ENCODE measurements around the gene RANBP17. TPM values are rescaled to one million over a fixed set of nuclear protein-coding genes. Genes with fewer than 3 reads are reported as not detected.
"Not testable (repeated sequence)": the region's sequence is repeated elsewhere in the genome, so short reads cannot be mapped to it uniquely, and the experiment has no call there.

The RANBP17 gene
- total and polyA plus RNA-seq, 3 experiments from 2014 or later = not detected

GRCh38 chr5:170935534-170936218 lies 73.9 kb downstream of the RANBP17 start:
- H3K27ac ChIP-seq (ENCODE audit: low read depth, low read length); H3K4me3 Mint-ChIP-seq; H3K9me3 ChIP-seq (ENCODE audit: low read length); H3K36me3 ChIP-seq (ENCODE audit: insufficient read depth, low read length); CTCF ChIA-PET; H3K27me3 Mint-ChIP-seq; H3K4me3 ChIP-seq (ENCODE audit: low read length); H3K36me3 Mint-ChIP-seq; DNase-seq; H3K27me3 ChIP-seq (ENCODE audit: insufficient read depth, low read length, poor library complexity, severe bottlenecking); H3K4me1 Mint-ChIP-seq; H3K4me1 ChIP-seq (ENCODE audit: insufficient read depth, low read length); POLR2A ChIA-PET; H3K27ac Mint-ChIP-seq: not testable (repeated sequence)
- H3K9me3 Mint-ChIP-seq = peaks cover 0 to 15% (median 2%) of the 10 kb centered on the region in 5 donors

GRCh38 chr5:170937072-170937471 lies 75.3 kb downstream of the RANBP17 start:
- Mint-ChIP-seq H3K27ac (no peak overlapping the region), H3K9me3 (peaks cover 0 to 15% (median 2%) of the 10 kb centered on the region in 5 donors)
- CTCF ChIA-PET = no interaction called here

GRCh38 chr5:170937914-170938313 lies 76.1 kb downstream of the RANBP17 start:
- Histone ChIP-seq H3K27me3 (ENCODE audit: insufficient read depth, low read length, poor library complexity, severe bottlenecking) (no peaks in the 10 kb centered on the region), H3K4me3 (ENCODE audit: low read length) (no peak overlapping the region), H3K9me3 (ENCODE audit: low read length) (no peaks in the 10 kb centered on the region), H3K27ac (ENCODE audit: low read depth, low read length) (no peak overlapping the region), H3K4me1 (ENCODE audit: insufficient read depth, low read length) (no peaks in the 10 kb centered on the region), H3K36me3 (ENCODE audit: insufficient read depth, low read length) (no peaks in the 10 kb centered on the region)
- CTCF ChIA-PET = no interaction called here
- POLR2A ChIA-PET = no interaction called here
- Mint-ChIP-seq H3K4me1 (no peaks in the 10 kb centered on the region), H3K27ac (no peak overlapping the region), H3K4me3 (no peak overlapping the region), H3K9me3 (peaks cover 0 to 15% (median 2%) of the 10 kb centered on the region in 5 donors), H3K36me3 (no peaks in the 10 kb centered on the region), H3K27me3 (peaks cover 0 to 7% of the 10 kb centered on the region in 2 donors)
- no peak for DNase-seq

More at GRCh38 chr5:170937072-170937471, 75.3 kb downstream of the RANBP17 start:
- POLR2A ChIA-PET = no interaction called here
- Mint-ChIP-seq H3K36me3 (no peaks in the 10 kb centered on the region), H3K4me3 (no peak overlapping the region), H3K27me3 (peaks cover 0 to 7% of the 10 kb centered on the region in 2 donors), H3K4me1 (no peaks in the 10 kb centered on the region)
- H3K36me3 ChIP-seq (ENCODE audit: insufficient read depth, low read length) = no peaks in the 10 kb centered on the region
- no peaks in the 10 kb centered on the region for H3K9me3 ChIP-seq (ENCODE audit: low read length)
- no peak for DNase-seq
- no peaks in the 10 kb centered on the region for H3K27me3 ChIP-seq (ENCODE audit: insufficient read depth, low read length, poor library complexity, severe bottlenecking)
- H3K4me3 ChIP-seq (ENCODE audit: low read length) = no peak overlapping the region
- H3K4me1 ChIP-seq (ENCODE audit: insufficient read depth, low read length) = no peaks in the 10 kb centered on the region
- no peak overlapping the region for H3K27ac ChIP-seq (ENCODE audit: low read depth, low read length)

GRCh38 chr5:170939178-170939577 lies 77.4 kb downstream of the RANBP17 start:
- DNase-seq = no peak
- H3K9me3 ChIP-seq (ENCODE audit: low read length) = no peaks in the 10 kb centered on the region
- H3K27ac Mint-ChIP-seq = no peak overlapping the region
- H3K4me3 ChIP-seq (ENCODE audit: low read length) = no peak overlapping the region
- CTCF ChIA-PET = no interaction called here
- H3K4me1 Mint-ChIP-seq = no peaks in the 10 kb centered on the region
- H3K4me3 Mint-ChIP-seq = no peak overlapping the region
- POLR2A ChIA-PET = no interaction called here
- H3K27me3 Mint-ChIP-seq = peaks cover 0 to 7% of the 10 kb centered on the region in 2 donors
- peaks cover 0 to 11% (median 2%) of the 10 kb centered on the region in 5 donors for H3K9me3 Mint-ChIP-seq
- no peaks in the 10 kb centered on the region for H3K36me3 Mint-ChIP-seq
- H3K27me3 ChIP-seq (ENCODE audit: insufficient read depth, low read length, poor library complexity, severe bottlenecking) = no peaks in the 10 kb centered on the region
- no peak overlapping the region for H3K27ac ChIP-seq (ENCODE audit: low read depth, low read length)
- no peaks in the 10 kb centered on the region for H3K4me1 ChIP-seq (ENCODE audit: insufficient read depth, low read length)
- H3K36me3 ChIP-seq (ENCODE audit: insufficient read depth, low read length) = no peaks in the 10 kb centered on the region

GRCh38 chr5:170941788-170942187 lies 80.0 kb downstream of the RANBP17 start:
- no peak overlapping the region for H3K27ac Mint-ChIP-seq
- Histone ChIP-seq H3K27ac (ENCODE audit: low read depth, low read length) (no peak overlapping the region), H3K4me3 (ENCODE audit: low read length) (no peak overlapping the region), H3K4me1 (ENCODE audit: insufficient read depth, low read length) (no peaks in the 10 kb centered on the region), H3K36me3 (ENCODE audit: insufficient read depth, low read length) (no peaks in the 10 kb centered on the region), H3K27me3 (ENCODE audit: insufficient read depth, low read length, poor library complexity, severe bottlenecking) (no peaks in the 10 kb centered on the region), H3K9me3 (ENCODE audit: low read length) (no peaks in the 10 kb centered on the region)
- DNase-seq = no peak
- CTCF ChIA-PET = no interaction called here
- H3K36me3 Mint-ChIP-seq = no peaks in the 10 kb centered on the region
- peaks cover 0 to 2% of the 10 kb centered on the region in 2 donors for H3K27me3 Mint-ChIP-seq
- POLR2A ChIA-PET = no interaction called here
- H3K4me1 Mint-ChIP-seq = no peaks in the 10 kb centered on the region
- no peak overlapping the region for H3K4me3 Mint-ChIP-seq
- H3K9me3 Mint-ChIP-seq = peaks cover 0 to 8% (median 2%) of the 10 kb centered on the region in 5 donors

GRCh38 chr5:170945275-170945674 lies 83.5 kb downstream of the RANBP17 start:
- no peaks in the 10 kb centered on the region for H3K27me3 Mint-ChIP-seq
- H3K4me3 ChIP-seq (ENCODE audit: low read length) = no peak overlapping the region
- ChIA-PET POLR2A (no interaction called here), CTCF (no interaction called here)
- H3K4me1 ChIP-seq (ENCODE audit: insufficient read depth, low read length) = no peaks in the 10 kb centered on the region
- no peaks in the 10 kb centered on the region for H3K9me3 Mint-ChIP-seq
- H3K27ac Mint-ChIP-seq = no peak overlapping the region
- H3K4me3 Mint-ChIP-seq = no peak overlapping the region
- DNase-seq = no peak
- H3K9me3 ChIP-seq (ENCODE audit: low read length) = no peaks in the 10 kb centered on the region
- H3K27me3 ChIP-seq (ENCODE audit: insufficient read depth, low read length, poor library complexity, severe bottlenecking) = no peaks in the 10 kb centered on the region
- no peak overlapping the region for H3K27ac ChIP-seq (ENCODE audit: low read depth, low read length)
- H3K36me3 ChIP-seq (ENCODE audit: insufficient read depth, low read length) = no peaks in the 10 kb centered on the region
- H3K4me1 Mint-ChIP-seq = no peaks in the 10 kb centered on the region
- H3K36me3 Mint-ChIP-seq = no peaks in the 10 kb centered on the region

- CTCF ChIA-PET = no interaction called here
- Histone ChIP-seq H3K27me3 (ENCODE audit: insufficient read depth, low read length, poor library complexity, severe bottlenecking) (no peaks in the 10 kb centered on the region), H3K27ac (ENCODE audit: low read depth, low read length) (no peak overlapping the region), H3K4me3 (ENCODE audit: low read length) (no peak overlapping the region), H3K36me3 (ENCODE audit: insufficient read depth, low read length) (no peaks in the 10 kb centered on the region), H3K4me1 (ENCODE audit: insufficient read depth, low read length) (no peaks in the 10 kb centered on the region), H3K9me3 (ENCODE audit: low read length) (no peaks in the 10 kb centered on the region)
- Mint-ChIP-seq H3K4me1 (no peaks in the 10 kb centered on the region), H3K27me3 (peaks cover 0 to 1% of the 10 kb centered on the region in 2 donors), H3K27ac (no peak overlapping the region), H3K4me3 (no peak overlapping the region), H3K36me3 (no peaks in the 10 kb centered on the region), H3K9me3 (peaks cover 0 to 2% (median 0%) of the 10 kb centered on the region in 5 donors)
- DNase-seq = no peak
- POLR2A ChIA-PET = no interaction called here
These were observed 98.7 kb downstream of the RANBP17 start for GRCh38 chr5:170960567-170960966.

GRCh38 chr5:170963521-170963920 lies 101.7 kb downstream of the RANBP17 start:
- H3K9me3 ChIP-seq (ENCODE audit: low read length) = no peaks in the 10 kb centered on the region
- H3K4me1 ChIP-seq (ENCODE audit: insufficient read depth, low read length) = no peaks in the 10 kb centered on the region
- no peaks in the 10 kb centered on the region for H3K36me3 ChIP-seq (ENCODE audit: insufficient read depth, low read length)
- no peaks in the 10 kb centered on the region for H3K36me3 Mint-ChIP-seq
- peaks cover 0 to 1% of the 10 kb centered on the region in 2 donors for H3K27me3 Mint-ChIP-seq
- no peak overlapping the region for H3K27ac Mint-ChIP-seq
- no peak overlapping the region for H3K4me3 Mint-ChIP-seq
- no peak overlapping the region for H3K4me3 ChIP-seq (ENCODE audit: low read length)
- H3K4me1 Mint-ChIP-seq = no peaks in the 10 kb centered on the region
- POLR2A ChIA-PET = no interaction called here
- peaks cover 0 to 2% (median 0%) of the 10 kb centered on the region in 5 donors for H3K9me3 Mint-ChIP-seq
- no peaks in the 10 kb centered on the region for H3K27me3 ChIP-seq (ENCODE audit: insufficient read depth, low read length, poor library complexity, severe bottlenecking)
- CTCF ChIA-PET = no interaction called here
- H3K27ac ChIP-seq (ENCODE audit: low read depth, low read length) = no peak overlapping the region
- DNase-seq = no peak

Data from CD8-positive, alpha-beta memory T cell (primary cell).